Epithelial cell of prostate (primary cell): ENCODE data around the gene TSSK6.

ENCODE experiments used
- DNase-seq: peaks from one replicate; pipeline ENCODE4 v3.0.0-alpha.2; 2011; ENCODE audit warnings: low read depth, low spot score
- H3K27ac ChIP-seq: fragments of 450-650 bp; 2 replicates; pipeline ENCODE4 v1.5.1; 2017; ENCODE audit warnings: mild to moderate bottlenecking

The TSSK6 gene

GRCh38 chr19:19545707-19546106 lies 30.4 kb upstream of the TSSK6 start:
- no peak for DNase-seq
- H3K27ac ChIP-seq, result no peak overlapping the region

- no peak overlapping the region for H3K27ac ChIP-seq
- no peak for DNase-seq
These were observed 29.7 kb upstream of the TSSK6 start for GRCh38 chr19:19544954-19545591.

- DNase-seq, result no peak
- no peak overlapping the region for H3K27ac ChIP-seq
These were observed 29.1 kb upstream of the TSSK6 start for GRCh38 chr19:19544257-19544953.

GRCh38 chr19:19543640-19544039 lies 28.3 kb upstream of the TSSK6 start:
- H3K27ac ChIP-seq, result no peak overlapping the region
- no peak for DNase-seq

- no peak for DNase-seq
These were observed 27.8 kb upstream of the TSSK6 start for GRCh38 chr19:19543101-19543500.

GRCh38 chr19:19542507-19542906 lies 27.2 kb upstream of the TSSK6 start:
- H3K27ac ChIP-seq, result no peak overlapping the region
- DNase-seq, result no peak

More at GRCh38 chr19:19543101-19543500, 27.8 kb upstream of the TSSK6 start:
- no peak overlapping the region for H3K27ac ChIP-seq

- DNase-seq, result no peak
- no peak overlapping the region for H3K27ac ChIP-seq
These were observed 26.3 kb upstream of the TSSK6 start for GRCh38 chr19:19541616-19542015.

- H3K27ac ChIP-seq, result no peak overlapping the region
- DNase-seq, result peak; percentile 12
These were observed 25.6 kb upstream of the TSSK6 start for GRCh38 chr19:19540715-19541515.

- H3K27ac ChIP-seq, result no peak overlapping the region
- peak; percentile 5 for DNase-seq
These were observed 24.8 kb upstream of the TSSK6 start for GRCh38 chr19:19540064-19540714.

- no peak overlapping the region for H3K27ac ChIP-seq
- no peak for DNase-seq
These were observed 24.3 kb upstream of the TSSK6 start for GRCh38 chr19:19539698-19540063.

- no peak overlapping the region for H3K27ac ChIP-seq
- DNase-seq, result no peak
These were observed 23.4 kb upstream of the TSSK6 start for GRCh38 chr19:19538785-19539166.

- no peak within 1 kb of the TSS for H3K27ac ChIP-seq
- no peak for DNase-seq
These were observed 22.9 kb upstream of the TSSK6 start, which contains the start of gene CILP2 for GRCh38 chr19:19538061-19538784. CILP2 (plus strand) TSS chr19:19538265; CDS start chr19:19538350, 85 bp downstream.

- H3K27ac ChIP-seq, result no peak overlapping the region
- no peak for DNase-seq
These were observed 22.0 kb upstream of the TSSK6 start for GRCh38 chr19:19537075-19538048.

GRCh38 chr19:19535311-19536191 lies 20.2 kb upstream of the TSSK6 start:
- no peak for DNase-seq
- no peak overlapping the region for H3K27ac ChIP-seq

- no peak for DNase-seq
- H3K27ac ChIP-seq, result no peak overlapping the region
These were observed 19.4 kb upstream of the TSSK6 start for GRCh38 chr19:19534556-19535265.

GRCh38 chr19:19533841-19534240 lies 18.5 kb upstream of the TSSK6 start:
- no peak for DNase-seq
- H3K27ac ChIP-seq, result no peak overlapping the region
